T47D (cell line): ENCODE measurements around the gene NRCAM.
"Not testable (repeated sequence)": the region's sequence is repeated elsewhere in the genome, so short reads cannot be mapped to it uniquely, and the experiment has no call there.

Experiments
- DNase-seq, 2 experiments: peaks; one replicate each; pipeline versions ENCODE4 v3.0.0 to v3.0.0-alpha.2; 2011 to 2012; ENCODE audit warnings: low read depth in 1 of 2, low spot score in 1 of 2
- JUND ChIP-seq: IDR thresholded peaks from 2 replicates; pipeline ENCODE4 v1.6.1; 2012; ENCODE audit warnings: low read depth
- in situ Hi-C: cut with HindIII; loops from 2 replicates; pipeline ENCODE4 v1.10.0; 2016; ENCODE audit warnings: low sequenced_read_pairs, low pct_unique_long_range_greater_than_20kb

Gene NRCAM

GRCh38 chr7:108415084-108415483, 41.2 kb downstream of the NRCAM start:
- in situ Hi-C loops, result no loop called here
- DNase-seq, result no peak
- TF ChIP-seq JUND, result no peak

DNA sequence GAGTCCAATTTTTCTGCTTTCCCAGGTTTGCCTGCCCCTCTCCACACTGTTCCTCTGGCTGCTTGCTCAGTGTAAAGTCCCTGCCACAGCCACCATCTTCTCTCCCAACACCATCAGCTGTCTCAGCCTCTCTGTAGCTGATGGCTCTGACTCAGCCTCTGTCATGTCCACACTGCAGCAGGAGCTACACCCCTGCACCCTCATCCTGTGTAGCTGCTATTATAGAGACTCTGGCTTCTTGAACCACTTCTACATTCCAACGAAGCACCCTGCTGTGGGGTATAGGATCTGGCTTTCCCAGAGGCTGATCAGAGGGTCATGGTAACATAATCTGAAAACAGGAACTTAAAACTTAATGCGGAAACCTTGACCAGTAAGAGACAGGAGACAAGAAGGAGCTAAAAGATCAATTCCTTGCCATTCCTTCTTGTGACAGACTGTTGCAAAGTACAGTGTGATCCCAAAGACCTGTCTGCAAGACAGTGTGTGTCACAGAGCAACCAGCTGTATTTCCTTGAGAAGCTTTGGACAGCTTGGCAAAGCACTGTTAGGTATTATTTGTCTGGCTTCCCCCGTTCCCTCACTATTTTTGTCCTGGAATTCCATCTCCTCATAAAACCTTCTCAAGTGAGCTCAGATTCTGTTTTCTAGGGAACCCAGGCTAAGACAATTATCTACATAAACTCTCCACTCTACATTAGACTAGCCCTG, 42.3 kb downstream of the NRCAM start:
- in situ Hi-C loops, result no loop called here
- no peak for TF ChIP-seq JUND
- no peak for DNase-seq

- in situ Hi-C loops, result no loop called here
Observed at GRCh38 chr7:108413337-108413736, 42.9 kb downstream of the NRCAM start.

DNA sequence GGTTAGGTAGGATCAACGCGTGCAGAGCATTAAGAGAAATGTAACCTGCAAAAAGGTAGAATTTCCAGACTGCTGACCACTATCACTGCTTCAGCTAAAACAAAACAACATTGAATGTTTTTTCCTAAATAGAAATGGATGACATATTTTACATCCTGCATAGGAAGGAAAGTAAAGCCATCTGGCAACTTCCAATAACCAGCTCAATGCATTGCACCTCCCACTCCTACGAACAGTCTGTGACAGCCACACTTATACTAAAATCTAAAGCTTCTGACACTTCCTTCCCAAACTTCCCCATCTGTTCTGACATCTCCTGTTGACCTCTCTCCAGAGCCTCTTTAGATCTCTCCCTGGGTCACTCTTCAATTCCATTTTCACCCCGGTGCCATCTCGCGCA, 47.1 kb downstream of the NRCAM start:
- in situ Hi-C loops, result no loop called here
- DNase-seq, result no peak
- no peak for TF ChIP-seq JUND

More at GRCh38 chr7:108413337-108413736, 42.9 kb downstream of the NRCAM start:
- DNase-seq, result no peak
- no peak for TF ChIP-seq JUND

GRCh38 chr7:108408296-108408991, 47.8 kb downstream of the NRCAM start:
- no peak for TF ChIP-seq JUND
- no peak for DNase-seq
- in situ Hi-C loops, result no loop called here

DNA sequence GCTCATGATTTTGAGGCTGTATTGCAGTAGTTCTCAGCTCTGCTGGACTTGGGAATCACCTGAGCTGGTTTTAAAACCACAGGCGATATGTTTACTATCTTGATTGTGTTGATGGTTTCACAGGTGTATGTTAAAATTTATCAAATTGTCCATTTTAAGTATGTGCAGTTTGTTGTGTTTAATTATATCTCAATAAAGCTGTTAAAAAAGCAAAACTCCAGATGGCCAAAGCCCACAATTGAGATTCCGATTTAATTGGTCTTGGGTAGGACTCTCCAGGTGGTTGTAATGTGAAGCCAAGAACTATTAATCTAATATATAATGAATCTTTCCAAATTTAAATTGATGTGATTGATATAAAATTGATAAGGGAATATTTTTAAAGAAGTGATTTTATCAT, 48.6 kb downstream of the NRCAM start:
- DNase-seq, result no peak
- TF ChIP-seq JUND, result no peak
- in situ Hi-C loops, result no loop called here

DNA sequence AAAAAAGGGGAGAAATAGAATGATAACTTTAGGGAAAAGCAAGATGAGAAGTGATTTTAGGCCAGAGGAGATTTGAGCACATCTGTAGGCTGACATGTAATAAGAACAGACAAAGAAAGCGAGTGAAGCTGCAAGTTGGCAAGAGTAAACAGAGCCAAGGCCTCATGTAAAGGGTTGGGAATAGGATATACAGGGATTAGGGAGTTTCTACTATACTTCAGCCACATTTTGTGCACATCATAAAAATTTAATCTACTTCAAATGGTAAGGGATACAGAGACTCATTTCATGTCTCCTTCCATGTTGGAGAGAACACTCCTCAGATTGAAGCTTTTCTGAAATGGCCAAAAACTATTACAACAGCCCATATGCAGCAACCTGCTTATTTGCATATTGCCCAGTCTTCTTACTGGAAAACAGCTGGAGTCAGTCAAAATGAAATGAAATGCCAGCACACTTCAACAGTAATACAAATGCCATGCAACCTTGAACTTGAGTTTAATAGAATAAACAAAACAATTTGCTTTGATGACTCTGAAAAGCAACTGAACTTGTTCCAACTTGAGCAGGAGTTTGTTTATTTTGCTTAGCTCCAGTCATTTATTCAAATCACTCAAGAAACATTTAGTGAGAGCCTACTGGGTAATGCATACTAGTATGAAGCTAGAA, 49.9 kb downstream of the NRCAM start:
- peak in 1 of 2 experiments; percentile 15 for DNase-seq
- in situ Hi-C loops, result no loop called here
- TF ChIP-seq JUND, result no peak

DNA sequence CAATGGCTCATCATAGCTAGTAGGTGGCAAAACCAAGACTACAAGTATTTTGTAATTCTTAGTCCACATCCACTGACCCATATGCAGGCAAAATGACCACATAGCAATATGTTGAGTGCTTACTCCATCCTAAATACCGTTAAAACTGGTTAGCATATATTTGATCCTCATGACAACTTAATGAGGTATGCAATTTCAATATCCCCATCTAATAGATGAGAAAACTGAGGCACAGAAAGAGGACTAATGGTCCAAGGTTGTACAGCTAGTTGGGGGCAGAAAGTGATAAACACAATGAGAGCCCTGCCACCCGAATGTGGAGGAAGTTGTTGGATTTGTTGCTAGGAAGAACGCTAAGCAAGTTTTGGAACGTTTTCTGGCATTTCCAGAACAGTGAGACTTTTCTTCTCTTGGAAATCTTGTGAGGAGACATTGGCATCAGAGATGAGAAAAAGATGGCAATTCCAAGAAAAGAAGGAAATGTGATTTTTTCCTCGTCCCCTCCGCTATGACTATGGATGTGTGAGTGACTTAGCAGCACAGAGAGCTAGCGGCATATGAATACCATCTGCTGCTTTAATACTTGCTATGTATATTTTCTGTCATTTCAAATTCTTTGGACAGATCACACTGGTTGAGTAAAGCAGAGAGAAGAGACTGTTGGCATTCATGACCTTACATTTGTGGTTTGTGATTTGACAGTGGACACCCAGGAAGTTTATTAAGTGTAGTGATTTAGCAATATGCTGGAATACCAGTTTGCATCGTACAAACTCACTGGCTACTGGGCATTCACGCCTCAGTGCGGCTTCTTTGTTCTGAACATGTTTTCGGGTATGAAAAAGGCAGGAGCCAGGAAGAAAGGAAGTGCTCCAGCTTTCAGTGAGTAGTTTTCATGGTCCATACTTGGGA, 51.5 kb downstream of the NRCAM start:
- no peak for DNase-seq
- TF ChIP-seq JUND, result no peak
- in situ Hi-C loops, result no loop called here

- in situ Hi-C loops, result no loop called here
- no peak for DNase-seq
- no peak for TF ChIP-seq JUND
Observed at GRCh38 chr7:108403597-108404217, 52.5 kb downstream of the NRCAM start.

DNA sequence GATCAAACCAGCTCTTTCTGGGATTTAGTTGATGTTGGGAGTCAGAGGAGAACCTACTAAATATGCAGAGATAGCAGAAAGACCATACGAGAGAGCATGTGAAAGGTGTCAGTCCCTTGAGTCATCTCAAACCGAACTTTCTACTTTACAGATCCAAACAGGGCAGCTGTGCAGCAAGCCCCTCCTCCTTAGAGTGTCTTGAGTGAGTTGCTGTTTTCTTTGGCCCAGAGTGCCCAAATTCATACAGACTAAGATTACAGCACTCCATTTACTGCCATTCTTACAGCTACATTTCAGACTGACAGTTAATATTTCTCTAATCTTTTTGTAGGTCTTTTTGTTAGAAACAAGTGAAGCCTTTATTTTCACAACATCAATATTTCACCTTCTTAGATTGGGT, 53.4 kb downstream of the NRCAM start:
- no peak for DNase-seq
- TF ChIP-seq JUND, result no peak
- in situ Hi-C loops, result no loop called here

GRCh38 chr7:108396080-108396479, 60.2 kb downstream of the NRCAM start:
- in situ Hi-C loops, result no loop called here
- TF ChIP-seq JUND, result no peak
- no peak for DNase-seq

- no peak for TF ChIP-seq JUND
- in situ Hi-C loops, result no loop called here
- DNase-seq, result no peak
Observed at GRCh38 chr7:108395426-108395825, 60.8 kb downstream of the NRCAM start.

DNA sequence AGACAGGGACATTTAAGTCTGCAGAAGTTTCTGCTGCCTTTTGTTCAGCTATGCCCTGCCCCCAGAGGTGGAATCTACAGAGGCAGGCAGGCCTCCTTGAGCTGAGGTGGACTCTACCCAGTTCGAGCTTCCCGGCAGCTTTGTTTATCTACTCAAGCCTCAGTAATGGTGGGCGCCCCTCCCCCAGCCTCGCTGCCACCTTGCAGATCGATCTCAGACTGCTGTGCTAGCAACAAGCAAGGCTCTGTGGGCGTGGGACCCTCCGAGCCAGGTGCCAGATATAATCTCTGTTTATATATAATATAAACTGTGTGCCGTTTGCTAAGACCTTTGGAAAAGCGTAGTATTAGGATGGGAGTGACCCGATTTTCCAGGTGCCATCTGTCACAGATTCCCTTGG, 63.1 kb downstream of the NRCAM start:
- in situ Hi-C loops, DNase-seq: not testable (repeated sequence)

GRCh38 chr7:108387686-108388085, 68.5 kb downstream of the NRCAM start:
- DNase-seq, in situ Hi-C loops: not testable (repeated sequence)
